ENCODE measurements around the gene XYLT1.

The XYLT1 gene

GRCh38 chr16:17370223-17370707 is 100.5 kb downstream of the XYLT1 start:
- H3K4me1 ChIP-seq (ENCODE audit: insufficient read depth, low read length, poor library complexity, severe bottlenecking): peaks cover 68% of the 10 kb centered on the region
- H3K36me3 ChIP-seq (ENCODE audit: insufficient read depth, low read length): peaks cover 15% of the 10 kb centered on the region; the same call in 1 of the 2 replicates
- H3F3A ChIP-seq (ENCODE audit: low read depth): peaks cover 10% of the 10 kb centered on the region
- peak overlapping the region; percentile 86 for H3K4me2 ChIP-seq (ENCODE audit: low read depth, low read length, poor library complexity, severe bottlenecking)
- H3K4me3 ChIP-seq (ENCODE audit: low read length, poor library complexity, severe bottlenecking): peak overlapping the region; percentile 66
- peaks cover 92% of the 10 kb centered on the region for H3K79me2 ChIP-seq (ENCODE audit: insufficient read depth, low read length)
- H3K9me3 ChIP-seq (ENCODE audit: insufficient read depth, low read depth, low read length): no peaks in the 10 kb centered on the region
- peak overlapping the region; percentile 70 for H3K9ac ChIP-seq (ENCODE audit: low read depth, low read length, poor library complexity, severe bottlenecking)
- no peak for TF ChIP-seq EZH2phosphoT487 (IDR thresholded peaks at IDR 0.05; ENCODE audit: borderline replicate concordance)
- TF ChIP-seq, protein P1, sequence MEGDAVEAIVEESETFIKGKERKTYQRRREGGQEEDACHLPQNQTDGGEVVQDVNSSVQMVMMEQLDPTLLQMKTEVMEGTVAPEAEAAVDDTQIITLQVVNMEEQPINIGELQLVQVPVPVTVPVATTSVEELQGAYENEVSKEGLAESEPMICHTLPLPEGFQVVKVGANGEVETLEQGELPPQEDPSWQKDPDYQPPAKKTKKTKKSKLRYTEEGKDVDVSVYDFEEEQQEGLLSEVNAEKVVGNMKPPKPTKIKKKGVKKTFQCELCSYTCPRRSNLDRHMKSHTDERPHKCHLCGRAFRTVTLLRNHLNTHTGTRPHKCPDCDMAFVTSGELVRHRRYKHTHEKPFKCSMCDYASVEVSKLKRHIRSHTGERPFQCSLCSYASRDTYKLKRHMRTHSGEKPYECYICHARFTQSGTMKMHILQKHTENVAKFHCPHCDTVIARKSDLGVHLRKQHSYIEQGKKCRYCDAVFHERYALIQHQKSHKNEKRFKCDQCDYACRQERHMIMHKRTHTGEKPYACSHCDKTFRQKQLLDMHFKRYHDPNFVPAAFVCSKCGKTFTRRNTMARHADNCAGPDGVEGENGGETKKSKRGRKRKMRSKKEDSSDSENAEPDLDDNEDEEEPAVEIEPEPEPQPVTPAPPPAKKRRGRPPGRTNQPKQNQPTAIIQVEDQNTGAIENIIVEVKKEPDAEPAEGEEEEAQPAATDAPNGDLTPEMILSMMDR (conservative IDR thresholded peaks at IDR 0.05; ENCODE audit: low read length): no peak
- H4K20me1 ChIP-seq (ENCODE audit: insufficient read depth, low read length, poor library complexity, severe bottlenecking): peaks cover 85% of the 10 kb centered on the region
- no peak overlapping the region for H2AFZ ChIP-seq (ENCODE audit: low read length)
- no peaks in the 10 kb centered on the region for H3K9me2 ChIP-seq (replicated peaks; ENCODE audit: low read depth, low read length)
- no peaks in the 10 kb centered on the region for H3K27me3 ChIP-seq (ENCODE audit: insufficient read depth, low read length, poor library complexity, severe bottlenecking)

- Histone ChIP-seq H3F3A (ENCODE audit: low read depth) (peaks cover 10% of the 10 kb centered on the region), H3K9me3 (ENCODE audit: insufficient read depth, low read depth, low read length) (no peaks in the 10 kb centered on the region), H3K4me3 (ENCODE audit: low read length, poor library complexity, severe bottlenecking) (peak overlapping the region; percentile 66), H3K36me3 (ENCODE audit: insufficient read depth, low read length) (peaks cover 18% of the 10 kb centered on the region; the same call in 1 of the 2 replicates), H3K4me2 (ENCODE audit: low read depth, low read length, poor library complexity, severe bottlenecking) (peak overlapping the region; percentile 86), H2AFZ (ENCODE audit: low read length) (no peak overlapping the region), H4K20me1 (ENCODE audit: insufficient read depth, low read length, poor library complexity, severe bottlenecking) (peaks cover 85% of the 10 kb centered on the region), H3K27me3 (ENCODE audit: insufficient read depth, low read length, poor library complexity, severe bottlenecking) (no peaks in the 10 kb centered on the region), H3K9me2 (replicated peaks; ENCODE audit: low read depth, low read length) (no peaks in the 10 kb centered on the region), H3K9ac (ENCODE audit: low read depth, low read length, poor library complexity, severe bottlenecking) (peak overlapping the region; percentile 70), H3K4me1 (ENCODE audit: insufficient read depth, low read length, poor library complexity, severe bottlenecking) (peaks cover 71% of the 10 kb centered on the region), H3K79me2 (ENCODE audit: insufficient read depth, low read length) (peaks cover 92% of the 10 kb centered on the region)
- no peak for TF ChIP-seq EZH2phosphoT487 (IDR thresholded peaks at IDR 0.05; ENCODE audit: borderline replicate concordance)
- TF ChIP-seq, protein P1 (conservative IDR thresholded peaks at IDR 0.05; ENCODE audit: low read length): no peak
Measured at GRCh38 chr16:17369421-17370222, 101.1 kb downstream of the XYLT1 start.

- Histone ChIP-seq H3K9me2 (replicated peaks; ENCODE audit: low read depth, low read length) (no peaks in the 10 kb centered on the region), H3K9ac (ENCODE audit: low read depth, low read length, poor library complexity, severe bottlenecking) (peak overlapping the region; percentile 70), H2AFZ (ENCODE audit: low read length) (no peak overlapping the region), H3K27me3 (ENCODE audit: insufficient read depth, low read length, poor library complexity, severe bottlenecking) (no peaks in the 10 kb centered on the region), H3K4me3 (ENCODE audit: low read length, poor library complexity, severe bottlenecking) (peak overlapping the region; percentile 66), H3F3A (ENCODE audit: low read depth) (peaks cover 10% of the 10 kb centered on the region), H3K4me2 (ENCODE audit: low read depth, low read length, poor library complexity, severe bottlenecking) (peak overlapping the region; percentile 86), H3K36me3 (ENCODE audit: insufficient read depth, low read length) (peaks cover 18% of the 10 kb centered on the region; the same call in 1 of the 2 replicates), H3K9me3 (ENCODE audit: insufficient read depth, low read depth, low read length) (no peaks in the 10 kb centered on the region), H4K20me1 (ENCODE audit: insufficient read depth, low read length, poor library complexity, severe bottlenecking) (peaks cover 84% of the 10 kb centered on the region), H3K4me1 (ENCODE audit: insufficient read depth, low read length, poor library complexity, severe bottlenecking) (peaks cover 77% of the 10 kb centered on the region), H3K79me2 (ENCODE audit: insufficient read depth, low read length) (peaks cover 92% of the 10 kb centered on the region)
- no peak for TF ChIP-seq EZH2phosphoT487 (IDR thresholded peaks at IDR 0.05; ENCODE audit: borderline replicate concordance)
Measured at GRCh38 chr16:17368951-17369350, 101.8 kb downstream of the XYLT1 start.

Data from Loucy (cell line).